WI38 (cell line): ENCODE data around the gene CTIF.

Experiments used
- H3K4me3 ChIP-seq: 2 replicates; pipeline ENCODE4 v1.5.1; 2011; ENCODE audit warnings: low read depth, mild to moderate bottlenecking, control low read depth, low read length
- CTCF ChIP-seq: IDR thresholded peaks from 2 replicates; pipeline ENCODE4 v1.5.1; 2012; ENCODE audit warnings: low read depth, mild to moderate bottlenecking, control low read depth, low read length

The CTIF gene

GRCh38 chr18:48743886-48744285, 205.1 kb downstream of the CTIF start:
- H3K4me3 ChIP-seq, result no peak overlapping the region
- TF ChIP-seq CTCF, result no peak

GRCh38 chr18:48745293-48745692, 206.5 kb downstream of the CTIF start:
- TF ChIP-seq CTCF, result no peak
- H3K4me3 ChIP-seq, result no peak overlapping the region

- H3K4me3 ChIP-seq, result no peak overlapping the region
- no peak for TF ChIP-seq CTCF
Measured at GRCh38 chr18:48749768-48750167, 210.9 kb downstream of the CTIF start.

GRCh38 chr18:48750485-48751175, 211.8 kb downstream of the CTIF start:
- TF ChIP-seq CTCF, result no peak
- H3K4me3 ChIP-seq, result no peak overlapping the region

GRCh38 chr18:48751727-48752468, 213.1 kb downstream of the CTIF start:
- TF ChIP-seq CTCF, result no peak

GRCh38 chr18:48752478-48752877, 213.6 kb downstream of the CTIF start:
- TF ChIP-seq CTCF, result no peak
- no peak overlapping the region for H3K4me3 ChIP-seq

More at GRCh38 chr18:48751727-48752468, 213.1 kb downstream of the CTIF start:
- no peak overlapping the region for H3K4me3 ChIP-seq

GRCh38 chr18:48752928-48753327, 214.1 kb downstream of the CTIF start:
- no peak for TF ChIP-seq CTCF

More at GRCh38 chr18:48752928-48753327, 214.1 kb downstream of the CTIF start:
- H3K4me3 ChIP-seq, result no peak overlapping the region
